Natural killer cell (primary cell): Measurements from ENCODE around the gene CACNA2D2. TPM values are rescaled to one million over a fixed set of nuclear protein-coding genes. Genes with fewer than 3 reads are reported as not detected.

Experiments
- ATAC-seq, 3 donors: fragments of 150-1000 bp in 2 of 3; fragments of 200-7000 bp in 1 of 3; cut with Tn5 transposase; 1 replicate in 1 of 3; 2 replicates in 2 of 3; pipeline ENCODE4 v1.10.0; 2021; ENCODE audit warnings: mild to moderate bottlenecking in 2 of 3, moderate library complexity in 2 of 3
- DNase-seq, 2 donors: peaks; one replicate each; pipeline versions ENCODE4 v3.0.0 to v3.0.0-alpha.2; 2013 to 2021; ENCODE audit warnings: mixed read lengths in 1 of 2
- H3K27ac ChIP-seq: one replicate; pipeline ENCODE4 v1.5.1; 2013; ENCODE audit warnings: mild to moderate bottlenecking, low read length
- H3K27me3 ChIP-seq: one replicate; pipeline ENCODE4 v1.6.1; 2013; ENCODE audit warnings: low read length; ENCODE audit not compliant: control insufficient read depth, insufficient read depth
- H3K36me3 ChIP-seq: one replicate; pipeline ENCODE4 v1.6.1; 2013; ENCODE audit warnings: low read length; ENCODE audit not compliant: control insufficient read depth, insufficient read depth
- H3K4me1 ChIP-seq: one replicate; pipeline ENCODE4 v1.6.1; 2013; ENCODE audit warnings: low read length; ENCODE audit not compliant: control insufficient read depth, insufficient read depth
- H3K4me3 ChIP-seq: one replicate; pipeline ENCODE4 v1.5.1; 2013; ENCODE audit warnings: low read length
- H3K9me3 ChIP-seq: one replicate; pipeline ENCODE4 v1.6.1; 2013; ENCODE audit warnings: low read length; ENCODE audit not compliant: control insufficient read depth, insufficient read depth
- H3K27ac Mint-ChIP-seq, 2 donors: one replicate each; pipeline ENCODE4 v1.8.0; 2022; ENCODE audit warnings: mild to moderate bottlenecking in 2 of 2, mixed read lengths in 2 of 2, moderate library complexity in 1 of 2
- H3K27me3 Mint-ChIP-seq, 2 donors: one replicate each; pipeline ENCODE4 v1.8.0; 2022; ENCODE audit warnings: low read depth in 2 of 2, mixed read lengths in 2 of 2
- H3K36me3 Mint-ChIP-seq: one replicate; pipeline ENCODE4 v1.8.0; 2022; ENCODE audit warnings: mixed read lengths
- H3K4me1 Mint-ChIP-seq, 2 donors: one replicate each; pipeline ENCODE4 v1.8.0; 2022; ENCODE audit warnings: mixed read lengths in 2 of 2
- H3K4me3 Mint-ChIP-seq: one replicate; pipeline ENCODE4 v1.8.0; 2022; ENCODE audit warnings: mild to moderate bottlenecking, moderate library complexity, mixed read lengths
- H3K9me3 Mint-ChIP-seq, 2 donors: one replicate each; pipeline ENCODE4 v1.8.0; 2022; ENCODE audit warnings: mixed read lengths in 2 of 2
- CTCF ChIP-seq: fragments of 200-600 bp; IDR thresholded peaks from one replicate; pipeline ENCODE4 v1.8.0; 2022; ENCODE audit warnings: antibody characterized with exemption
- WGBS: methylation state at CpG from one replicate; pipeline ENCODE4 v1.1.7; 2013; ENCODE audit warnings: missing lambda C conversion rate; ENCODE audit not compliant: insufficient coverage; 5-methylcytosine and 5-hydroxymethylcytosine counted together
- intact Hi-C: fragments of 100-400 bp; cut with micrococcal nuclease; formaldehyde crosslinking; loops from one replicate; pipeline ENCODE4 v1.14.2; 2022
- total RNA-seq, 4 donors: library from RNA; stranded (reverse); fragments of 120-200 nt in 1 of 4; gene quantifications; one replicate each; pipeline versions ENCODE4 v1.2.3 to v1.2.4, GENCODE V29; 2013 to 2022

Gene CACNA2D2
- total RNA-seq, 3 donors from 2014 or later (not counting 1 experiment from before 2014, with no cell fraction given): 36.5 to 56.4 (median 43.8) TPM

- Histone ChIP-seq H3K27me3 (no peaks in the 10 kb centered on the region), H3K9me3 (no peaks in the 10 kb centered on the region), H3K36me3 (no peaks in the 10 kb centered on the region), H3K4me1 (peaks cover 68% of the 10 kb centered on the region), H3K4me3 (peak overlapping the region; percentile 36), H3K27ac (peak overlapping the region; percentile 85)
- Mint-ChIP-seq H3K27ac (peak overlapping the region; percentile 91 to 98), H3K4me3 (peak overlapping the region; percentile 83), H3K36me3 (no peaks in the 10 kb centered on the region), H3K27me3 (no peaks in the 10 kb centered on the region), H3K4me1 (peaks cover 46 to 77% of the 10 kb centered on the region in 2 donors), H3K9me3 (no peaks in the 10 kb centered on the region)
- peak; percentile 76 to 91 for DNase-seq
- intact Hi-C loops: loop anchor here (1.0 kb wide), 2 partner anchors 14 to 20 kb away; no protein-coding TSS in a partner anchor
- no peak for TF ChIP-seq CTCF
- peak; percentile 75 to 85 (median 83) for ATAC-seq
- WGBS: 16% methylated on average over 20 of the region's 29 CpGs
These were observed 53.1 kb downstream of the CACNA2D2 start for GRCh38 chr3:50450209-50450921.

- TF ChIP-seq CTCF: no peak
- Histone ChIP-seq H3K27me3 (no peaks in the 10 kb centered on the region), H3K4me1 (peaks cover 82% of the 10 kb centered on the region), H3K27ac (peak overlapping the region; percentile 85), H3K9me3 (no peaks in the 10 kb centered on the region), H3K4me3 (no peak overlapping the region), H3K36me3 (no peaks in the 10 kb centered on the region)
- 94% methylated on average over 12 of the region's 13 CpGs for WGBS
- Mint-ChIP-seq H3K9me3 (no peaks in the 10 kb centered on the region), H3K27me3 (no peaks in the 10 kb centered on the region), H3K4me3 (peak overlapping the region; percentile 21), H3K27ac (peak overlapping the region; percentile 91 to 98), H3K36me3 (no peaks in the 10 kb centered on the region), H3K4me1 (peaks cover 57 to 89% of the 10 kb centered on the region in 2 donors)
- ATAC-seq (no peak), DNase-seq (no peak)
- intact Hi-C loops: no loop called here
These were observed 54.5 kb downstream of the CACNA2D2 start for GRCh38 chr3:50448752-50449539.

- no peak for ATAC-seq
- Histone ChIP-seq H3K36me3 (no peaks in the 10 kb centered on the region), H3K4me3 (no peak overlapping the region), H3K27ac (no peak overlapping the region), H3K9me3 (no peaks in the 10 kb centered on the region), H3K27me3 (no peaks in the 10 kb centered on the region), H3K4me1 (peaks cover 82% of the 10 kb centered on the region)
- Mint-ChIP-seq H3K4me1 (peaks cover 52 to 79% of the 10 kb centered on the region in 2 donors), H3K4me3 (no peak overlapping the region), H3K27ac (peak overlapping the region; percentile 91 to 98), H3K27me3 (no peaks in the 10 kb centered on the region), H3K9me3 (no peaks in the 10 kb centered on the region), H3K36me3 (no peaks in the 10 kb centered on the region)
- no peak for DNase-seq
- WGBS: 76% methylated on average over 10 of the region's 10 CpGs
- intact Hi-C loops: no loop called here
- TF ChIP-seq CTCF: no peak
These were observed 56.1 kb downstream of the CACNA2D2 start for GRCh38 chr3:50447290-50447840.
